Dermis lymphatic vessel endothelial cell (primary cell): ENCODE measurements around the gene MED1. TPM values are rescaled to one million over a fixed set of nuclear protein-coding genes. Genes with fewer than 3 reads are reported as not detected.

ENCODE experiments used
- total RNA-seq: library from RNA; depleted of rRNA; stranded (reverse); fragments of >200 nt; gene quantifications from 2 replicates; pipeline ENCODE4 v1.2.1, GENCODE V29; 2014

MED1 gene, protein sequence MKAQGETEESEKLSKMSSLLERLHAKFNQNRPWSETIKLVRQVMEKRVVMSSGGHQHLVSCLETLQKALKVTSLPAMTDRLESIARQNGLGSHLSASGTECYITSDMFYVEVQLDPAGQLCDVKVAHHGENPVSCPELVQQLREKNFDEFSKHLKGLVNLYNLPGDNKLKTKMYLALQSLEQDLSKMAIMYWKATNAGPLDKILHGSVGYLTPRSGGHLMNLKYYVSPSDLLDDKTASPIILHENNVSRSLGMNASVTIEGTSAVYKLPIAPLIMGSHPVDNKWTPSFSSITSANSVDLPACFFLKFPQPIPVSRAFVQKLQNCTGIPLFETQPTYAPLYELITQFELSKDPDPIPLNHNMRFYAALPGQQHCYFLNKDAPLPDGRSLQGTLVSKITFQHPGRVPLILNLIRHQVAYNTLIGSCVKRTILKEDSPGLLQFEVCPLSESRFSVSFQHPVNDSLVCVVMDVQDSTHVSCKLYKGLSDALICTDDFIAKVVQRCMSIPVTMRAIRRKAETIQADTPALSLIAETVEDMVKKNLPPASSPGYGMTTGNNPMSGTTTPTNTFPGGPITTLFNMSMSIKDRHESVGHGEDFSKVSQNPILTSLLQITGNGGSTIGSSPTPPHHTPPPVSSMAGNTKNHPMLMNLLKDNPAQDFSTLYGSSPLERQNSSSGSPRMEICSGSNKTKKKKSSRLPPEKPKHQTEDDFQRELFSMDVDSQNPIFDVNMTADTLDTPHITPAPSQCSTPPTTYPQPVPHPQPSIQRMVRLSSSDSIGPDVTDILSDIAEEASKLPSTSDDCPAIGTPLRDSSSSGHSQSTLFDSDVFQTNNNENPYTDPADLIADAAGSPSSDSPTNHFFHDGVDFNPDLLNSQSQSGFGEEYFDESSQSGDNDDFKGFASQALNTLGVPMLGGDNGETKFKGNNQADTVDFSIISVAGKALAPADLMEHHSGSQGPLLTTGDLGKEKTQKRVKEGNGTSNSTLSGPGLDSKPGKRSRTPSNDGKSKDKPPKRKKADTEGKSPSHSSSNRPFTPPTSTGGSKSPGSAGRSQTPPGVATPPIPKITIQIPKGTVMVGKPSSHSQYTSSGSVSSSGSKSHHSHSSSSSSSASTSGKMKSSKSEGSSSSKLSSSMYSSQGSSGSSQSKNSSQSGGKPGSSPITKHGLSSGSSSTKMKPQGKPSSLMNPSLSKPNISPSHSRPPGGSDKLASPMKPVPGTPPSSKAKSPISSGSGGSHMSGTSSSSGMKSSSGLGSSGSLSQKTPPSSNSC (N-terminal part only)
- total RNA-seq: 19.2 and 25.6 TPM in 2 replicates

DNA sequence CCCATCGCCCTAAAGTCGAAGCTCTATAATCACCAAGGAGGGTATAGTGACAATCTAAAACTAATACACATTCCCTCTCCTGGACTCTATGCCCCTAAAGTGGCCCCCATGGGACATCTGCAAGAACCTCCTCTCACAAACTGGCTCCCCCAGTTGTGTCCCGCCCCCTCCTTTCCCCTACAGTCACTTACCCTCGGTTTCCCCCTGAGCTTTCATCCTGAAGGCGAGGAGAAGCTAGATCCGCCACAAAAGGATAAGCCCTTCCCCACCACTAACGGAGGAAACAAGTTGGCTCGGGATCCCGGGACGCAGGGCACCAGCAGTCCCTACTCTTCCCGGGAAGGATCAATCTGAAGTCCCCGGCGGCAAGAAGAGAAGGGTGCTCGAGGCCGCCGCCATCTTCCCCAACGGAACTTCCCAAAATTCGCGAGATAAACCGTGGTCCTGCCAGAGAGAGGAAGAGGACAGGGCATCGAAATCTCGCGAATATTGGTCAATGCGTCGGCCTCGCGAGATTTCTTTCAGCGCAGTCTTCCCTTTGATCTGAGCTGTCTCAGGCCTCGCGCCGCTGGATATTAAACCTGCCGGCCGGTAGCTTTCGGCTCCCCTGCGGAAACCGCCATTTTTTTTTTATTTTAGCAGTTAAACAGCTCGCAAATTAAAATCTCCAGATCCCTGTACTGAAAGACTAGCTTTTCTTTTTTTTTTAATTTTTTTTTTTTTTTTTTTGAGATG is at the start of gene MED1:
MED1 (minus strand) TSS at position 417 of the 735 bp plus-strand sequence; CDS start at position 216, 201 bp downstream.

DNA sequence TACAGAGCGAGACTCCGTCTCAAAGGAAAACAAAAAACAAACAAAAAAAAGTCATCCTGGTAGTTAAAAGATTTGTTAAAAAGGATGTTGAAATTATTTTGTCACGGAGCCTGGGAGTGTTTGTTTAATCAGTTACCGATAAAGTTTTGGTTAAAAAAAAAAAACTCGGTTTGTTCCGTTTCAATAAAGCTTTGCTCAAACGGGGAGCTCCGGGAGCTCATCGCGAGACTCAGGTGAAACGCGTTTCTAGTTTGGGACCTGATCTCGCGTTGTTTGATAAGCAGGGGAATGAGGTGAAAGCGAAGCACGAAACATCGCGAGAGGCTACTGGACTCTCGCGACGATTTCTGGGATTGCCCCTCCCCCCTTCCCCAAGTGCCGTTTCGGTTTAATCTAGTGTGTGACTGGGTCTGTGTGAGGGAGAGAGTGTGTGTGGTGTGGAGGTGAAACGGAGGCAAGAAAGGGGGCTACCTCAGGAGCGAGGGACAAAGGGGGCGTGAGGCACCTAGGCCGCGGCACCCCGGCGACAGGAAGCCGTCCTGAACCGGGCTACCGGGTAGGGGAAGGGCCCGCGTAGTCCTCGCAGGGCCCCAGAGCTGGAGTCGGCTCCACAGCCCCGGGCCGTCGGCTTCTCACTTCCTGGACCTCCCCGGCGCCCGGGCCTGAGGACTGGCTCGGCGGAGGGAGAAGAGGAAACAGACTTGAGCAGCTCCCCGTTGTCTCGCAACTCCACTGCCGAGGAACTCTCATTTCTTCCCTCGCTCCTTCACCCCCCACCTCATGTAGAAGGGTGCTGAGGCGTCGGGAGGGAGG is 10.3 kb upstream of the MED1 start, which contains the start of gene CDK12:
CDK12 (plus strand) TSS at position 374 of the 813 bp plus-strand sequence. CDS start 586 bp downstream, outside the sequence.

DNA sequence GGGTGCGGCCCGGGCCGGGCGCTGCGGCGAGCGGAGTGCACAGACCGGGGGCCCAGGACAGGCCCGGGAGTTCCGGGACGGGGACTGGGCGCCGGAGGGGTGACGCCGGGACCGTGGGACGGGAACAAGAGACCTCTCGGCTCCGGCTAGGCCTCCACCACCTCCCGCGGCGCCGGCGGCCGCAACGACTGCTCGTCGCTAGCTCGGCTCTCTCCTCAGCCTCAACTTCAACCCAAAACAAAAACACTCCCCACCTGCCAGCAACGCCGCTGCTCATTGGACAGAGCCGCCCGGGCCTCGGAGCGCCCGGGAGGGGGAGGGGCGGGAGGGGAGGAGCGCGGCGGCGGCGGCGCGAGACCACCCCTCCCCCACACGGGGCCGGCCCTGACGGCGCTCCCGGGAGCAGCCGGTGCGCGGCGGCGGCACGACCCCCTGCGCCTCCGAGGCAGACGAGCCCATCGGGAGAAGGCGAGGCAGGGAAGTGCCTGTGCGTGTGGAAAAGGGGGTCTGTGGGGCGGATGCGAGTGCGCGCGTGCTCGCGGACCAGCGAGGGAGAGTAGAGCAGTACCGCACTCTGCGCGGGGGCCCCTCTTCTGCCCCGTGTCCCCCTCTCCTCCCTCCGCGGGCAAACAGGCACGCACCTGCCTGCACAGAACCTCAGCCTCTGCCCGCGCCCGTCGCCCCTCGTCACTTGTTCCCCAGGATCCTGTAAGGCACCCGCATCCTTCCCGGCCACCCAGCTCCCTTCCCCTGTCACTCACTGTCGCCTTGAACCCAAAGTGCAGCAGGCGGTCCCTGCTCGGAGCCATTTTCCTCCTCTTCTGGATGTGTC is 49.4 kb downstream of the MED1 start, which contains the start of gene FBXL20:
FBXL20 (minus strand) TSS at position 215 of the 832 bp plus-strand sequence. CDS start 224 bp downstream, outside the sequence.

Other genes starting within 250 kb of the MED1 start
- gene STAC2, start 225.3 kb downstream of the MED1 start, total RNA-seq: not detected in 2 replicates
- gene FBXL20, start 49.6 kb downstream of the MED1 start, total RNA-seq: 11.7 and 13.4 TPM in 2 replicates
- 19.0 and 19.5 TPM in 2 replicates for gene CDK12, start 10.2 kb upstream of the MED1 start, total RNA-seq
- gene NEUROD2, start 156.7 kb upstream of the MED1 start, total RNA-seq: not detected in 2 replicates
- not detected in 2 replicates for gene PPP1R1B, start 175.7 kb upstream of the MED1 start, total RNA-seq
- gene STARD3, start 185.9 kb upstream of the MED1 start, total RNA-seq: 47.0 and 50.5 TPM in 2 replicates
- 0.60 and 0.65 TPM in 2 replicates for gene TCAP, start 214.1 kb upstream of the MED1 start, total RNA-seq
- gene PNMT, start 217.2 kb upstream of the MED1 start, total RNA-seq: 1.2 and 1.6 TPM in 2 replicates
- 4.2 and 4.7 TPM in 2 replicates for gene PGAP3, start 236.8 kb upstream of the MED1 start, total RNA-seq
- gene ERBB2, start 248.8 kb upstream of the MED1 start, total RNA-seq: 0.76 and 1.0 TPM in 2 replicates